Measurements from ENCODE around the gene ATP11C.

- TF ChIP-seq, protein P1, sequence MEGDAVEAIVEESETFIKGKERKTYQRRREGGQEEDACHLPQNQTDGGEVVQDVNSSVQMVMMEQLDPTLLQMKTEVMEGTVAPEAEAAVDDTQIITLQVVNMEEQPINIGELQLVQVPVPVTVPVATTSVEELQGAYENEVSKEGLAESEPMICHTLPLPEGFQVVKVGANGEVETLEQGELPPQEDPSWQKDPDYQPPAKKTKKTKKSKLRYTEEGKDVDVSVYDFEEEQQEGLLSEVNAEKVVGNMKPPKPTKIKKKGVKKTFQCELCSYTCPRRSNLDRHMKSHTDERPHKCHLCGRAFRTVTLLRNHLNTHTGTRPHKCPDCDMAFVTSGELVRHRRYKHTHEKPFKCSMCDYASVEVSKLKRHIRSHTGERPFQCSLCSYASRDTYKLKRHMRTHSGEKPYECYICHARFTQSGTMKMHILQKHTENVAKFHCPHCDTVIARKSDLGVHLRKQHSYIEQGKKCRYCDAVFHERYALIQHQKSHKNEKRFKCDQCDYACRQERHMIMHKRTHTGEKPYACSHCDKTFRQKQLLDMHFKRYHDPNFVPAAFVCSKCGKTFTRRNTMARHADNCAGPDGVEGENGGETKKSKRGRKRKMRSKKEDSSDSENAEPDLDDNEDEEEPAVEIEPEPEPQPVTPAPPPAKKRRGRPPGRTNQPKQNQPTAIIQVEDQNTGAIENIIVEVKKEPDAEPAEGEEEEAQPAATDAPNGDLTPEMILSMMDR (IDR thresholded peaks at IDR 0.05 in 4 of 5, conservative IDR thresholded peaks at IDR 0.05 in 1 of 5): no peak
- no peak for TF ChIP-seq POLR2A (IDR thresholded peaks at IDR 0.05)
Measured at GRCh38 chrX:139875841-139876240, 57.0 kb downstream of the ATP11C start.
